Stimulated activated CD4-positive, alpha-beta T cell treated with anti-CD3 and anti-CD28 coated beads, Interleukin-2, amount 100 ng/mL, for 24 hours (primary cell): ENCODE data around the gene SNAPC4.

Experiments used
- DNase-seq, 2 donors: peaks; one replicate each; pipeline ENCODE4 v3.0.0-alpha.2; 2020

The SNAPC4 gene

GRCh38 chr9:136367296-136368145 lies 32.4 kb downstream of the SNAPC4 start:
- DNase-seq, result no peak

- DNase-seq, result no peak
Measured at GRCh38 chr9:136366826-136367225, 33.1 kb downstream of the SNAPC4 start.

DNA sequence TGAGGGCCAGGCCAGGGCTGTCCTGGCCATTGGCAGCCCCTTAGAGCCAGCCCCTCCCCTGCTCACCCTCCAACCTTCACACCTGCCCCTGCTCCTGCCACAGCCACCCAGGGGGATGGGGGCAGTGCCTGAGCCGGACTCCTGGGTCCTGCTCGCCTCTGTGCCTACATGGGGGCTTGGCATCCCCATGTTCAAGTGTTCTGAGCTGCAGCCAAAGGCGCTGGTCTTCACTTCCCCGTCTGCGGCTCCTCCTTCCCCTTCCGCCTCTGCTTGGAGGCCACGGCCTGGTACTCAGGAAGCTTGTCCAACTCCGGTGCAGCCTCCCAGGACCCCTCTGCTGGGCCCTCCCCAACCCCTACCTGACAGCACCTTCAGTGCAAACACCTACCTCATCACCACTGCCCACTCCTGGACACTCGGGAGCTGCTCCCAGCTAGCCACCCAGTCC lies 34.2 kb downstream of the SNAPC4 start:
- no peak for DNase-seq

DNA sequence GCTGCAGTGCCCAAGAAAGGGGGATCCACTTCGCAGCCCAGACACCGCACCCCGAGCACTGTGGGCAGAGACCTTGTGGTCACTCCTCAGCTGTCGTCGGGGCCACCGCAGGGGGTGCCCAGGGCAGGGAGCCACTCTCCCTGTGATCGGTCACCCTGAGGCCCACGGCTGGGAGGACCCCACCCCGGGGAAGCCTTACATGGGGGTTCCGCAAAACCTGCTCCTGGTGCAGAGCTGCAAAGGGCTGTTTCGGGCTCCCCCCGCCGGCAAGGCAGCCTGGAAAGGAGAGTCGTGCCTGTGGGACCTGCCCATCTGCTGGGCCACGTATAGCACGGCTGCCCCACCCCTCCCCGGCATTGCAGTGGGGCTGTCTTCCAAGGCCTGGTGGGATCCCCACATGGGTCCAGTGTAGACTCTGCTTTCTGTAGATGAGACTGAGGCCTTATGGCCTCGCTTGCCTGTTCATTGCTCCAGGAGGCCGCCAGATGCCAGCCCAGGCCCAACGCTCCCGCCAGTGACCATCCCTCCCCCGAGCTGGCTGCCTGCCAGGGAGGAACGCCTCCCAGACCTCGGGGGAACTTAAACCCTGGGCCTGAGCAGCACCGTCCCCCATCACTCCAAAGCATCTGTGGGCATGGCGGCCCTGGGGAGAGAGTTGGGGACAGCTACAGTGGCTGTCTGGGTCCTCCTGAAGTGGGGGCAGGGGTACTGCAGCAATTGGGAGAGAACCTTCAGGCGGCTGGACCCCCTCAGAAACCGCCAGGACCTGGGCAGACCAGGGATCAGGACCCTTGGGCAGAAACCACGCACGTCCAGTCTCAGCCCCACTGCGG lies 34.8 kb downstream of the SNAPC4 start:
- no peak for DNase-seq

DNA sequence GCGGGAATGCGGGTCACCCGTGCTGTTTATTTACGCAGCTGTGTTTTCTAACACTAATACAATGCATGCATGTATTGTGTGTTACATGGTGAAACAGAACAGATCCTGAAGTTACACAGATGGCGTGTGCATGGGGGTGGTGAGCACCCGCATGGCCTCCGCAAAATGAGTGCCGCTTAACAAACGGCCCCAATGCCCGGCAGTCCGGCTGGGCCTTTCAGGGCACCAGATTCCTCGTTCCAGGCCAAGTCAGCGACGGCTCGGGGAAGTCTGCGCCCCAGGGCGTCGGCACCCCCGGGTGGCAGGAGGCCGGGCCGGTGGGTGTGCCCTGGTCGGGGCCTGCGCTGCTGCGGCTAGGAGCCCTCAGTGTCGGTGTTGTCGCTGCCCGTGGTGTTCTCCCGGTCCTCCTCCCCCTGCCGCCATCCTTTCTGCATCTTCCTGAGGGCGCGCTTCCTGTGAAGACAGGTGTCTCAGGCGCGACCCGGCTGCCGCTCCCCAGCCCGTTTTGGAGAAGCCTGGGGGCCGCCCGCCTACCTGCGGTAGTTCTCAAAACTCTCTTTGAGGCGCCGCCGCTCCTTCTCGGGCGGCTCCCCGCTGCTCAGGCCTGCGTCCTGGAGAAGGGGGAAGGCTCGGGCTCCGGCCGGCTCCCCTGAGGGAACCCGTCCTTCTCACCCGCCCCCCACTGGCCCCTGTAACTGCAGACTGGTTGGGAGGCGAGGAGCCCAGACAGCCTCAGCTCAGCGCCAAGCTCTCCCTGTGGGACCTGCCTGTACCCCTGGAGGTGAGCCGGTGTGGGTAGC lies 35.8 kb downstream of the SNAPC4 start:
- DNase-seq, result no peak

GRCh38 chr9:136363106-136363948 lies 36.6 kb downstream of the SNAPC4 start, which contains the start of gene DNLZ:
TSS of gene DNLZ (minus strand) at chr9:136363744. CDS start at chr9:136363714, 30 bp downstream.
- peak; percentile 97 to 98 for DNase-seq

GRCh38 chr9:136362450-136362784 lies 37.6 kb downstream of the SNAPC4 start:
- DNase-seq, result no peak

DNA sequence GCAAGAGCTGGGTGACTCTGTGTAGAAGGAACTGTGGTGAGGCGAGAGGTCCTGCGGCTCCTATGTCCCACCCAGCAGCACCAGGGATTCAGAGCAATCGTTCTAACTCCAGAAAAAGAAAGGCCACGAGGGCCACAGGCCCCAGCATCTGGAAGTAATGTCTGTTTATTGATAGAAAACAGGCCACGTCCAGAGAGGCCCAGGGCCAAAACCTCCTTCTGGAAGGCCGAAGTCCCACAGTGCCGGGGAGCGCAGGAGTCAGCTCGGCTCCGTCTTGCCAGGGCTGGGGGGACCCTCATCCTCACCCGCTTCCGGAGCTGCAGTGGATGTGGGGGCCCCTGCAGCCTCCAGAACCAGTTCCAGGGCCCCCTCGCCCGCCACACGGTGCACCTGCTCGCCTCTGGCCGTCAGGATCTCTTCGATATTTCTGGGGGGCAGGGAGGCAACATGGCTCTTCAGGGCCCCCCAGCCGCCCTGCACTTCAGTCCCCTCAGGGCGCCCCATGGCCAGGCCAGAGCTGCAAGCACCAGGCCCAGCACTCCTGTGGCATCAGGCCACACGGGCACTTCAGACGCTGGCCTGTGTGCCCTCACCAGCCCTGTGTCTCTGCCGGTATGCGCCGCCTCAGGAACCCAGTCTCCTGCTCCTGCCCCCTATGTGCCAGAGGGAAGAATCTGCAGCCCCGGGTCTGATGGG lies 38.1 kb downstream of the SNAPC4 start:
- DNase-seq, result no peak

- DNase-seq, result no peak
Measured at GRCh38 chr9:136361047-136361753, 38.8 kb downstream of the SNAPC4 start.

DNA sequence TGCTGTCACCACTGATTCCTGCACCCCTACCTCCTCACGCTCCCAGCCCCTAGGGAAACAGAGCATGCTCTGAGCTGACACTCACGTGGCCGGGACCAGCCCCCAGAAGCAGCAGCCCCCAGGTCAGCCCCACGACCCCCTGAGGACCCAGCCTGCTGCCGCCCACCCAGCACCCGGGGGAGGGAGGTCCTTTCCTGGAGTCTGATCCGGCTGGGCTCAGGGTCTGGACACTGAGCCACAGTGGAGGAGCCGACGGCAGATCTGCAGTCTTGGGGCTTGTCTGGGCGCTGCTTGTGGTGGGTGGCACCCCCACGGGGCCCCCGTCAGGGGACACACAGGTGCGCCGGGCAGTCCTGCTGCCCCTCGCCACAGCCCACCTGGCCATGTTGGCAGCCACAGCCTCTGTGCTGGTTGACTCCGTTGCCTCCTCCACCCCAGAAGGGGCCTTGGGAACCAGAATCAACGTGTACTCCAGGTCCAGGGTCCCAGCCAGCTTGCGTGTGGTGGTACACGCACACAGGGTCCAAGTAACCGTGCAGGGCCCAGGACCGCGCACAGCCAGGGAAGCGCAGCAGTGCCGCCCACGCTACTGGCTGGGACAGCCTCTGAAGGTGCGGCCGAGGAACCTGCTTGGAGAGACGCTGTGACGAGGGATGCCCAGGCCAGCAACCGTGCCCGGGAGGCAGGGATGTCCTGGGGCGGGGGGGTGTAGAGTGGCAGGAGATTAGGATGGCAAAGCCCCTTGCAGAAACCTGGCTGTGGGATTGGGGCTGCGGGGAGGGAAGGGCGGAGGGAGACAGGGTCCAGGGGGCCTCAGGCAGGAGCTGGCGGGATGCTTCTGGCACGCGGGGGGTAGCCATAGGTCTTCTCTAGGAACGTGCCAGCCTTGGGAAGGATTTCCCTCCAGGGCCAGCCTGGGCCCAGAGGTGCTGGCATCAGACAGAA lies 39.9 kb downstream of the SNAPC4 start:
- DNase-seq, result no peak

- DNase-seq, result no peak
Measured at GRCh38 chr9:136358888-136359287, 41.1 kb downstream of the SNAPC4 start.

GRCh38 chr9:136358016-136358415 lies 42.0 kb downstream of the SNAPC4 start:
- DNase-seq, result no peak

- no peak for DNase-seq
Measured at GRCh38 chr9:136357202-136357725, 42.7 kb downstream of the SNAPC4 start.

DNA sequence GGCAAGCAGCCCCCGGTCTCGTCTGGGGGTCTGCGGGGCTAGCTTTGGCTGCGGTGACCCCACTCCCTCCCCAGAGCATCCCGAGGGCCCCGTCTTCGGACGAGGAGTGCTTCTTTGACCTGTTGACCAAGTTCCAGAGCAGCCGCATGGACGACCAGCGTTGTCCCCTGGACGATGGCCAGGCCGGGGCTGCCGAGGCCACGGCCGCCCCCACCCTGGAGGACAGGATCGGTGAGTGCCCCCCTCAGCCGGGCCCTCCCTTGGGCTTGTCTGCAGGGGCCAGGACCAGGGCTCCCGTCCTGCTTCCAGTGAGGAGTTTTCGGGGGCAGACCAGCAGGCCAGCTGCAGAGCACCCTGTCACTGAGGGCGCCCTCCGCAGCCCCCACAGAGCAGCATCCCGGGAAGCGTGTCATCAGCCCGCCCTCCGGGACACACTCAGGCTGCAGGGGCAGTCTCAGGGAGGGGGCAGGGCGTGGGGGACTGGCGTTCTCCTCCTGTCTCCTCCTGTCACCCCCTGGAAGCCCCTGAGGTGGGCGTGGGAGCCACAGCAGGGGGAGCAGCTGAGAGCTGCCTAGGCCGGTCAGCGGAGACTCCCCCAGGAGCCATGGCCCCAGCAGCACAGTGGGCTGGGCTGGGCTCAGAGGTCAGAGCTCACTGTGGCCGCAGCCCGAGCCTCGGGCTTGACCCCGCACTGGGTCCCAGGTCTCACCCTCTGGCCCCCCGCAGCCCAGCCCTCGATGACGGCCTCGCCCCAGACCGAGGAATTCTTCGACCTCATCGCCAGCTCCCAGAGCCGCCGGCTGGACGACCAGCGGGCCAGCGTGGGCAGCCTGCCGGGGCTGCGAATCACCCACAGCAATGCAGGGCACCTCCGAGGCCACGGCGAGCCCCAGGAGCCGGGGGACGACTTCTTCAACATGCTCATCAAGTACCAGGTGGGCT lies 44.1 kb downstream of the SNAPC4 start:
- DNase-seq, result no peak

GRCh38 chr9:136354592-136355085 lies 45.3 kb downstream of the SNAPC4 start:
- no peak for DNase-seq

DNA sequence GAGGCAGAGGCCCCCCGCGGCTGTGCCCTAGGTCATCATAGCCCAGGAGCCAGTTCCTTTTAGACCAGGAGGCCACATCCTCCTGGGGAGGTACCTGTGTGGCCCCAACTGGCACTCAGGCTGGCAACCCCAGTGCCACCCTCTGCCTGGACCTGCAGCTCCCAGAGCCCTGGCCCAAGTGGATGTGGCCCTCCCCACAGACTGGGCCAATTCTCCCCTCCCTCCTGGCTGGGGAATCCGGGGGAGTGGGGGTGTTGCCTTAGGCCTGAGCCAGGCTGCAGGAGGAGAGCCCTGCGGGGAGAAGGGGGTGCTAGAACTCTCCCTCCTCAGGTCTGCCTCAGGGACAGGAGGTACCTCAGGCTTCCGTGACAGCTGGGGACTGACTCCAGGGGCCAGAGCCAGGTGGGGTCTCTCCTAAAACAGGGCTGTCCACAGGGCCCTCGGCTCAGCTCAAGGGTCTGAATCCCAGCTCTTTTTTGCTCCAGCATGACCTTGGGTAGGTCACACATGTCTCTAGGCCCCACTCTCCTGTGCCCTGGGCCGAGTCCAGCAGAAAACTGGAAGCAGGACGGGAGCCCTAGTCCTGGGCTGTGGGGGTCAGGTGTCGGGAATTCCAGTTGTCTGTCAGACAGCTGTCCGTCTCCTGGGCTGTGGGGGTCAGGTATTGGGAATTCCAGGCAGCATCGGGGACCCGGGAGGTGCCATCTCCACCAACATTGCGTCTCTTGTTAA lies 46.0 kb downstream of the SNAPC4 start:
- no peak for DNase-seq

- DNase-seq, result no peak
Measured at GRCh38 chr9:136353088-136353487, 46.9 kb downstream of the SNAPC4 start.
